HG02884 (cell line): ENCODE results near the gene C1QTNF6.

Source experiments
- ATAC-seq: cut with Tn5 transposase; IDR thresholded peaks from one replicate; pipeline ENCODE4 v1.9.1; 2021; ENCODE audit warnings: mild to moderate bottlenecking, moderate library complexity; ENCODE audit not compliant: unreplicated experiment

C1QTNF6 gene

GRCh38 chr22:37224757-37225420, 36.8 kb upstream of the C1QTNF6 start:
- ATAC-seq = no peak

- ATAC-seq = no peak
Measured at GRCh38 chr22:37223965-37224551, 36.0 kb upstream of the C1QTNF6 start.

GRCh38 chr22:37222440-37222971, 34.5 kb upstream of the C1QTNF6 start:
- no peak for ATAC-seq

GRCh38 chr22:37221424-37222333, 33.6 kb upstream of the C1QTNF6 start:
- ATAC-seq = no peak

- no peak for ATAC-seq
Measured at GRCh38 chr22:37220543-37220981, 32.5 kb upstream of the C1QTNF6 start.

GRCh38 chr22:37219533-37219932, 31.5 kb upstream of the C1QTNF6 start:
- no peak for ATAC-seq

- no peak for ATAC-seq
Measured at GRCh38 chr22:37218771-37219411, 30.8 kb upstream of the C1QTNF6 start.

GRCh38 chr22:37218399-37218770, 30.3 kb upstream of the C1QTNF6 start:
- no peak for ATAC-seq

- no peak for ATAC-seq
Measured at GRCh38 chr22:37215890-37216289, 27.8 kb upstream of the C1QTNF6 start.

GRCh38 chr22:37214731-37215030, 26.6 kb upstream of the C1QTNF6 start:
- ATAC-seq = no peak

GRCh38 chr22:37213941-37214730, 26.1 kb upstream of the C1QTNF6 start:
- ATAC-seq = no peak

GRCh38 chr22:37213218-37213855, 25.3 kb upstream of the C1QTNF6 start:
- no peak for ATAC-seq

GRCh38 chr22:37212174-37212906, 24.3 kb upstream of the C1QTNF6 start, which contains the start of gene SSTR3:
Gene SSTR3 (minus strand): TSS chr22:37212477. CDS start chr22:37207803, 4,674 bp downstream.
- no peak for ATAC-seq

- no peak for ATAC-seq
Measured at GRCh38 chr22:37211866-37212173, 23.8 kb upstream of the C1QTNF6 start.

GRCh38 chr22:37211075-37211865, 23.2 kb upstream of the C1QTNF6 start:
- ATAC-seq = no peak

GRCh38 chr22:37210041-37210803, 22.2 kb upstream of the C1QTNF6 start:
- ATAC-seq = no peak

GRCh38 chr22:37209140-37209845, 21.2 kb upstream of the C1QTNF6 start:
- no peak for ATAC-seq
